GM23338 (cell line): Measurements from ENCODE around the gene RCBTB2.

Source experiments
- CREB1 ChIP-seq: fragments of 250-450 bp; sonication (Bioruptor Pico); IDR thresholded peaks from 2 replicates; pipeline ENCODE4 v1.5.0; 2020; ENCODE audit warnings: low read depth, mild to moderate bottlenecking, moderate library complexity
- EZH2 ChIP-seq: fragments of 200-600 bp; sonication (generic); IDR thresholded peaks from one replicate; pipeline ENCODE4 v1.8.0; 2017; ENCODE audit warnings: antibody characterized with exemption, mild to moderate bottlenecking, low read depth; ENCODE audit not compliant: unreplicated experiment
- EZH2phosphoT487 ChIP-seq: fragments of 200-600 bp; sonication (generic); IDR thresholded peaks from one replicate; pipeline ENCODE4 v1.8.1; 2018; ENCODE audit warnings: antibody characterized with exemption; ENCODE audit not compliant: unreplicated experiment
- JUNB ChIP-seq: IDR thresholded peaks from one replicate; pipeline ENCODE4 v1.6.1; 2016; ENCODE audit warnings: antibody characterized with exemption; ENCODE audit not compliant: unreplicated experiment
- NANOG ChIP-seq: IDR thresholded peaks from 2 replicates; pipeline ENCODE4 v1.6.1; 2016; ENCODE audit warnings: antibody characterized with exemption, borderline replicate concordance
- POLR2AphosphoS5 ChIP-seq: IDR thresholded peaks from 2 replicates; pipeline ENCODE4 v1.6.1; 2016; ENCODE audit warnings: antibody characterized with exemption, low read depth
- STAT1 ChIP-seq: IDR thresholded peaks from one replicate; pipeline ENCODE4 v1.6.1; 2016; ENCODE audit warnings: antibody characterized with exemption; ENCODE audit not compliant: unreplicated experiment
- ZNF114 ChIP-seq: fragments of 250-450 bp; sonication (Bioruptor Pico); IDR thresholded peaks from 2 replicates; pipeline ENCODE4 v1.5.0; 2020; ENCODE audit warnings: mild to moderate bottlenecking, moderate library complexity
- ZNF331 ChIP-seq: fragments of 250-450 bp; sonication (Bioruptor Pico); IDR thresholded peaks from 2 replicates; pipeline ENCODE4 v1.5.0; 2020; ENCODE audit warnings: low read depth, mild to moderate bottlenecking, moderate library complexity
- TF ChIP-seq, protein P1 (sequence below), 2 experiments: fragments of 200-600 bp in 1 of 2; sonication (generic) in 1 of 2; conservative IDR thresholded peaks; 2 replicates each; pipeline versions ENCODE4 v1.5.1 to v1.6.1; 2016 to 2017; ENCODE audit warnings: antibody characterized with exemption in 2 of 2, low read depth in 2 of 2, mild to moderate bottlenecking in 2 of 2, moderate library complexity in 1 of 2
- TF ChIP-seq, protein P2 (sequence below): IDR thresholded peaks from one replicate; pipeline ENCODE4 v1.6.1; 2018; ENCODE audit warnings: antibody characterized with exemption; ENCODE audit not compliant: unreplicated experiment
- TF ChIP-seq, protein P3 (sequence below): IDR thresholded peaks from 2 replicates; pipeline ENCODE4 v1.6.1; 2016; ENCODE audit warnings: antibody characterized with exemption

DNA sequence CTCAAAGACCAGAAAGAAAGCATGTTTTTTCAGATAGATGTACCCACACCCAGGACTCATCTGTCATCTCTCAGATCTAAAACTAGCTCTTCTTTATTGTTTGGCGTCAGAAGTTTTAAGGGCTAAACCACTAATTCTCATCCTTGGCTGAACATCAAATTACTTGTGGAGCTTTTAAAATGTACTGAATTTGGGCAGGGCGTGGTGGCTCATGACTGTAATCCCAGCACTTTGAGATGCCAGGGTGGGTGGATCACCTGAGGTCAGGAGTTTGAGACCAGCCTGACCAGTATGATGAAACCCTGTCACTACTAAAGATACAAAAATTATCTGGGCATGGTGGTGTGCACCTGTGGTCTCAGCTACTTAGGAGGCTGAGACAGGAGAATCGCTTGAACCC lies 47.4 kb downstream of the RCBTB2 start:
- no peak for TF ChIP-seq CREB1 (CRISPR knock-in tag)
- TF ChIP-seq, protein P1, sequence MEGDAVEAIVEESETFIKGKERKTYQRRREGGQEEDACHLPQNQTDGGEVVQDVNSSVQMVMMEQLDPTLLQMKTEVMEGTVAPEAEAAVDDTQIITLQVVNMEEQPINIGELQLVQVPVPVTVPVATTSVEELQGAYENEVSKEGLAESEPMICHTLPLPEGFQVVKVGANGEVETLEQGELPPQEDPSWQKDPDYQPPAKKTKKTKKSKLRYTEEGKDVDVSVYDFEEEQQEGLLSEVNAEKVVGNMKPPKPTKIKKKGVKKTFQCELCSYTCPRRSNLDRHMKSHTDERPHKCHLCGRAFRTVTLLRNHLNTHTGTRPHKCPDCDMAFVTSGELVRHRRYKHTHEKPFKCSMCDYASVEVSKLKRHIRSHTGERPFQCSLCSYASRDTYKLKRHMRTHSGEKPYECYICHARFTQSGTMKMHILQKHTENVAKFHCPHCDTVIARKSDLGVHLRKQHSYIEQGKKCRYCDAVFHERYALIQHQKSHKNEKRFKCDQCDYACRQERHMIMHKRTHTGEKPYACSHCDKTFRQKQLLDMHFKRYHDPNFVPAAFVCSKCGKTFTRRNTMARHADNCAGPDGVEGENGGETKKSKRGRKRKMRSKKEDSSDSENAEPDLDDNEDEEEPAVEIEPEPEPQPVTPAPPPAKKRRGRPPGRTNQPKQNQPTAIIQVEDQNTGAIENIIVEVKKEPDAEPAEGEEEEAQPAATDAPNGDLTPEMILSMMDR (conservative IDR thresholded peaks at IDR 0.05; ENCODE audit: low read depth in 2 of 2) = no peak
- no peak for TF ChIP-seq EZH2
- no peak for TF ChIP-seq POLR2AphosphoS5
- TF ChIP-seq NANOG = no peak
- no peak for TF ChIP-seq EZH2phosphoT487
- TF ChIP-seq, protein P2, sequence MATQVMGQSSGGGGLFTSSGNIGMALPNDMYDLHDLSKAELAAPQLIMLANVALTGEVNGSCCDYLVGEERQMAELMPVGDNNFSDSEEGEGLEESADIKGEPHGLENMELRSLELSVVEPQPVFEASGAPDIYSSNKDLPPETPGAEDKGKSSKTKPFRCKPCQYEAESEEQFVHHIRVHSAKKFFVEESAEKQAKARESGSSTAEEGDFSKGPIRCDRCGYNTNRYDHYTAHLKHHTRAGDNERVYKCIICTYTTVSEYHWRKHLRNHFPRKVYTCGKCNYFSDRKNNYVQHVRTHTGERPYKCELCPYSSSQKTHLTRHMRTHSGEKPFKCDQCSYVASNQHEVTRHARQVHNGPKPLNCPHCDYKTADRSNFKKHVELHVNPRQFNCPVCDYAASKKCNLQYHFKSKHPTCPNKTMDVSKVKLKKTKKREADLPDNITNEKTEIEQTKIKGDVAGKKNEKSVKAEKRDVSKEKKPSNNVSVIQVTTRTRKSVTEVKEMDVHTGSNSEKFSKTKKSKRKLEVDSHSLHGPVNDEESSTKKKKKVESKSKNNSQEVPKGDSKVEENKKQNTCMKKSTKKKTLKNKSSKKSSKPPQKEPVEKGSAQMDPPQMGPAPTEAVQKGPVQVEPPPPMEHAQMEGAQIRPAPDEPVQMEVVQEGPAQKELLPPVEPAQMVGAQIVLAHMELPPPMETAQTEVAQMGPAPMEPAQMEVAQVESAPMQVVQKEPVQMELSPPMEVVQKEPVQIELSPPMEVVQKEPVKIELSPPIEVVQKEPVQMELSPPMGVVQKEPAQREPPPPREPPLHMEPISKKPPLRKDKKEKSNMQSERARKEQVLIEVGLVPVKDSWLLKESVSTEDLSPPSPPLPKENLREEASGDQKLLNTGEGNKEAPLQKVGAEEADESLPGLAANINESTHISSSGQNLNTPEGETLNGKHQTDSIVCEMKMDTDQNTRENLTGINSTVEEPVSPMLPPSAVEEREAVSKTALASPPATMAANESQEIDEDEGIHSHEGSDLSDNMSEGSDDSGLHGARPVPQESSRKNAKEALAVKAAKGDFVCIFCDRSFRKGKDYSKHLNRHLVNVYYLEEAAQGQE = no peak
- no peak for TF ChIP-seq JUNB
- TF ChIP-seq ZNF331 (CRISPR knock-in tag) = no peak
- TF ChIP-seq, protein P3, sequence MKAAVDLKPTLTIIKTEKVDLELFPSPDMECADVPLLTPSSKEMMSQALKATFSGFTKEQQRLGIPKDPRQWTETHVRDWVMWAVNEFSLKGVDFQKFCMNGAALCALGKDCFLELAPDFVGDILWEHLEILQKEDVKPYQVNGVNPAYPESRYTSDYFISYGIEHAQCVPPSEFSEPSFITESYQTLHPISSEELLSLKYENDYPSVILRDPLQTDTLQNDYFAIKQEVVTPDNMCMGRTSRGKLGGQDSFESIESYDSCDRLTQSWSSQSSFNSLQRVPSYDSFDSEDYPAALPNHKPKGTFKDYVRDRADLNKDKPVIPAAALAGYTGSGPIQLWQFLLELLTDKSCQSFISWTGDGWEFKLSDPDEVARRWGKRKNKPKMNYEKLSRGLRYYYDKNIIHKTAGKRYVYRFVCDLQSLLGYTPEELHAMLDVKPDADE = no peak
- TF ChIP-seq STAT1 = no peak
- no peak for TF ChIP-seq ZNF114 (CRISPR knock-in tag)
